HEK293 (cell line): Measurements from ENCODE around the gene RASD2.

Source experiments
- CTCF ChIA-PET: fragments of 350-600 bp; formaldehyde crosslinking; extraction: SDS; loops from one replicate; lab custom pipeline; 2021; ENCODE audit warnings: antibody characterized with exemption; lab: Yijun Ruan, JAX
- POLR2A ChIA-PET: fragments of 300-600 bp; formaldehyde crosslinking; extraction: SDS; loops from one replicate; lab custom pipeline; 2020; ENCODE audit warnings: antibody characterized with exemption, inconsistent platforms; lab: Yijun Ruan, JAX
- H3K27ac ChIP-seq: fragments of 200-500 bp; sonication (Bioruptor generic); 2 replicates; pipeline ENCODE4 v1.5.1; 2014; ENCODE audit warnings: low read depth, low read length, control low read depth, inconsistent platforms; ENCODE audit errors: extremely low read depth
- H3K36me3 ChIP-seq, 2 experiments: fragments of 200-500 bp in 1 of 2; sonication (Bioruptor generic) in 1 of 2; 1 replicate in 1 of 2; 2 replicates in 1 of 2; pipeline ENCODE4 v1.5.1; 2014 to 2017; ENCODE audit warnings: inconsistent platforms in 2 of 2, low read length in 2 of 2; ENCODE audit not compliant: control insufficient read depth in 2 of 2, insufficient read depth in 1 of 2
- H3K4me1 ChIP-seq: fragments of 200-500 bp; sonication (Bioruptor generic); 2 replicates; pipeline ENCODE4 v1.5.1; 2014; ENCODE audit warnings: mild to moderate bottlenecking, low read length, inconsistent platforms; ENCODE audit not compliant: control insufficient read depth, insufficient read depth
- H3K4me3 ChIP-seq: 2 replicates; pipeline ENCODE4 v1.5.1; 2011; ENCODE audit warnings: low read depth, mild to moderate bottlenecking, control low read depth, low read length, moderate library complexity
- H3K9me3 ChIP-seq: fragments of 200-500 bp; sonication (Bioruptor generic); 2 replicates; pipeline ENCODE4 v1.5.1; 2014; ENCODE audit warnings: low read depth, low read length, inconsistent platforms; ENCODE audit not compliant: control insufficient read depth, insufficient read depth
- GLI2 ChIP-seq: fragments of 450-650 bp; formaldehyde crosslinking; IDR thresholded peaks from 2 replicates; pipeline ENCODE4; 2017; ENCODE audit warnings: missing biosample characterization, missing genetic modification characterization, low read depth, borderline replicate concordance
- HOXD13 ChIP-seq: sonication (generic); formaldehyde crosslinking; IDR thresholded peaks from 2 replicates; pipeline ENCODE4 v1.8.0; 2022; ENCODE audit warnings: missing genetic modification reagents, borderline replicate concordance
- INSM2 ChIP-seq: fragments of 450-650 bp; formaldehyde crosslinking; IDR thresholded peaks from 2 replicates; pipeline ENCODE4 v1.5.1; 2016; ENCODE audit warnings: missing biosample characterization, missing genetic modification characterization
- KLF1 ChIP-seq: fragments of 450-650 bp; formaldehyde crosslinking; IDR thresholded peaks from 2 replicates; pipeline ENCODE4 v1.5.1; 2016; ENCODE audit warnings: missing biosample characterization, missing genetic modification characterization
- REST ChIP-seq: fragments of 450-650 bp; formaldehyde crosslinking; IDR thresholded peaks from 2 replicates; pipeline ENCODE4 v1.5.1; 2016; ENCODE audit warnings: missing biosample characterization, missing genetic modification characterization
- SP7 ChIP-seq: fragments of 450-650 bp; formaldehyde crosslinking; IDR thresholded peaks from 2 replicates; pipeline ENCODE4 v1.5.1; 2016; ENCODE audit warnings: missing biosample characterization, missing genetic modification characterization
- ZBTB17 ChIP-seq: fragments of 450-650 bp; formaldehyde crosslinking; IDR thresholded peaks from 2 replicates; pipeline ENCODE4 v1.5.1; 2016; ENCODE audit warnings: missing biosample characterization, missing genetic modification characterization
- ZFHX2 ChIP-seq: fragments of 450-650 bp; formaldehyde crosslinking; conservative IDR thresholded peaks from 2 replicates; pipeline ENCODE4 v1.5.1; 2016; ENCODE audit warnings: missing biosample characterization, missing genetic modification characterization
- ZIC2 ChIP-seq: fragments of 450-650 bp; formaldehyde crosslinking; IDR thresholded peaks from 2 replicates; pipeline ENCODE4 v1.5.1; 2016; ENCODE audit warnings: missing biosample characterization, missing genetic modification characterization
- ZNF114 ChIP-seq: fragments of 450-650 bp; formaldehyde crosslinking; IDR thresholded peaks from 2 replicates; pipeline ENCODE4 v1.5.0; 2017; ENCODE audit warnings: missing biosample characterization, missing genetic modification characterization
- ZNF19 ChIP-seq: fragments of 450-650 bp; formaldehyde crosslinking; IDR thresholded peaks from 2 replicates; pipeline ENCODE4; 2016; ENCODE audit warnings: missing biosample characterization, missing genetic modification characterization, low read depth
- ZNF248 ChIP-seq: fragments of 450-650 bp; formaldehyde crosslinking; IDR thresholded peaks from 2 replicates; pipeline ENCODE4 v1.5.1; 2017; ENCODE audit warnings: missing biosample characterization, missing genetic modification characterization
- ZNF324 ChIP-seq: fragments of 450-650 bp; formaldehyde crosslinking; IDR thresholded peaks from 2 replicates; pipeline ENCODE4 v1.5.1; 2016; ENCODE audit warnings: missing biosample characterization, missing genetic modification characterization
- ZNF518A ChIP-seq: fragments of 450-650 bp; formaldehyde crosslinking; conservative IDR thresholded peaks from 2 replicates; pipeline ENCODE4 v1.5.1; 2016; ENCODE audit warnings: low read depth, missing biosample characterization, missing genetic modification characterization

The RASD2 gene

GRCh38 chr22:35516723-35517122 lies 23.9 kb upstream of the RASD2 start (continued):
- TF ChIP-seq ZNF518A (tag by site-specific recombination), result no peak
- no peak for TF ChIP-seq ZNF19 (tag by site-specific recombination)
- no peak for TF ChIP-seq HOXD13 (CRISPR knock-in tag)
- TF ChIP-seq ZNF324 (tag by site-specific recombination), result no peak
- TF ChIP-seq ZIC2 (tag by site-specific recombination), result no peak
- TF ChIP-seq SP7, result no peak
- no peak for TF ChIP-seq INSM2 (tag by site-specific recombination)
- no peak for TF ChIP-seq ZFHX2
- TF ChIP-seq REST (tag by site-specific recombination), result no peak
- TF ChIP-seq ZBTB17 (tag by site-specific recombination), result no peak
- TF ChIP-seq, all 188 proteins: peak for 0

GRCh38 chr22:35517207-35517606 lies 23.4 kb upstream of the RASD2 start:
- Histone ChIP-seq H3K36me3 (no peaks in the 10 kb centered on the region), H3K4me1 (no peaks in the 10 kb centered on the region), H3K27ac (no peak overlapping the region), H3K4me3 (no peak overlapping the region), H3K9me3 (no peaks in the 10 kb centered on the region)
- ChIA-PET CTCF (interaction anchor here (0.5 to 1.6 kb wide), 4 partner anchors 13 to 87 kb away, joined by 3 to 7 read pairs (median 4); no protein-coding TSS in a partner anchor), POLR2A (no interaction called here)
- TF ChIP-seq ZNF114 (tag by site-specific recombination) (no peak), KLF1 (no peak), GLI2 (tag by site-specific recombination) (no peak), ZNF248 (tag by site-specific recombination) (no peak)
